HG02840 (cell line): ENCODE results near the gene PIN4.
"Not testable (repeated sequence)": the region's sequence is repeated elsewhere in the genome, so short reads cannot be mapped to it uniquely, and the experiment has no call there.

Experiments used
- ATAC-seq: cut with Tn5 transposase; IDR thresholded peaks from one replicate; pipeline ENCODE4 v1.9.1; 2021; ENCODE audit warnings: mild to moderate bottlenecking, moderate library complexity, moderate number of reproducible peaks; ENCODE audit not compliant: unreplicated experiment, low FRiP score

PIN4 gene

DNA sequence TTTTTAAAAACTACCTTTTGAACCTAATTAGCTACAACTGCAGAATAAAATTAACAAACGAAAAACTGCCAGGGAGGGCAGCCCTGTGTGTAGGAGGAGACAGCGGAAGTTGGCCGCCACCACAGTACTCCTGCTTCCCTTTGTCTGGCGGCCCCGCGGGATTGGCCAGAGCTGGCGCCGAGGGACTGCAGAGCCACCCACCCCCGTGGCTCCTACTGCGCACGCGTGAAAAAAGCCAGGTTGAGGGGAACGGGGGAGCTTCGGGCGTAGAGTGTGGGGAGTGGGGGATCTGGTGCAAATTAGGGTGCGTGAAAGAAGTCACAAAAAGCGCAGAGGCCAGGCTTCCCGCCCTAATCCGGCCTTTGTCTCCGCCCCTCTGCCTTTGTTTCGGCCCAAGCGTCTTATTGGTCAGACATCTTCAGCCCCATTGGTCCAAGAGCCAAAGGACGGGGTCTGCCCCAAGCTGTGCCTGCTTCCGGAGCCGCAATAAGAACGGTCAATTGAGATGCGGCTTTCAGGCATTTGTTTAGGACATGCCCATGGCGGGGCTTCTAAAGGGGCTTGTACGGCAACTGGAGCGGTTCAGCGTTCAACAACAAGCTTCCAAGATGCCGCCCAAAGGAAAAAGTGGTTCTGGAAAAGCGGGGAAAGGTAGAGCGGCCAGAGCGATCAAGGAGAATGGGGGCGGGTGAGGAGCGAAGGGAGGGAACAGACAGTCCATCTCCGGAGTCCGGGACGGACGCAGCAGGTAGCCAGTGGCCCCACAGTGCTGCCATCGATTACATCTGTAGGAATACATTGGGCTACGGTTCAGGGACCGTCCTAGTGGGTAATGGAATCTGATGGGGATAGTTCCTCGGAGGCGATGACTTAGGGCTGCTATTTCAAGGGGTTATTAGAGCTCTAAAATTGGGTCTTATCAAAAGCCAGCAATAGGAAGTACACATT, at the start of gene PIN4:
TSS of gene PIN4 (plus strand) at position 580 of the 948 bp plus-strand sequence. CDS start at position 609, 29 bp downstream.
- peak; percentile 97 for ATAC-seq

DNA sequence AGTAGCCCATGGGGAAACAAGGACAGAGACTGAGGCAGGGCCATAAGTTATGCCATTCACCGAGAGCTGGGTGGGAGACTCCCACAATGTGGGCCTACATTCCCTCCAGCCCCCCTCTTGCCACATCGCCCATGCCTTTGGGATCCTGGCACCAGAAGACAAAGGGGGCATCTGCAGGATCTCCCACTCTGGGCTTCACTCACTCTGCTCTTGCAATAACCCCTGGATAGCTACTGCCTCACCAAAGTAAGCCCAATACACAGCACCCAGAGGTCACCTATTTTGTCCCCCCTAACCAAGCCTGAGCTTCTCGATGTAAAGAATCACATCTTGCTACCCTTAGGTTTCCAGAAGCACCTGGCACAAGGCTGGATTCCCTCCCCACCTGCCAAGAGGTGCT, 49.1 kb upstream of the PIN4 start:
- ATAC-seq = no peak

- no peak for ATAC-seq
Measured at GRCh38 chrX:72133851-72134546, 47.6 kb upstream of the PIN4 start.

DNA sequence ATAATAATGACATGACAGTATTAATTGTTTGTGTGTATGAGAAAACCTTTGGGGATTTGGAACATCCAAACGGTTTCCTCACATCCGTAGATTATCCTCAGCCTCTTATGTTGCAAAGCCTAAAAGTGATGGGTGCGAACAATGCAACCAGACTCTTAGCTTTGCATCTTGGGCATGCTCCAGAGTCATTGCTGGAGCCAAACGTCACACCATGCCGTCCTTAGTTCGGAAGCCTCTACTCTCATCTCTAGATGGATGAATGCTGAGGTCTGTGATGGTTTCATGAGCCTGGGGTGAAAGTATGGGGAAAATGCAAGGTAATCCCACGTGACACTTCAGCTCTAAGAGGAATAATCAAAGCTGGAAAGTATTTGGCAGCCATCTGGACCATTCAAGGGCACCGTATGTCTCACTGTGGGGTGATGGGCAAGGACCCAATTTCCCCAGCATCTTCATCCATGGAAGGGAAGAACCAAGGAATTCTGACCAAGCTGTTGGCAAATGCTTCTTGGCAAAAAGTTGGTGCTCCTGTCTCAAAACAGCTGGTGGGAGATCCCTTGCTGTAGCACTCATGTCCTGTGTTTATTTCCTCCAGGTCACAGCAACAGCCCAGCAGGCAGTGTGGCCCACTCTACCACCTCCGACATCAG, 43.6 kb upstream of the PIN4 start:
- ATAC-seq = no peak

GRCh38 chrX:72139538-72139937, 42.0 kb upstream of the PIN4 start:
- ATAC-seq = no peak

- ATAC-seq = no peak
Measured at GRCh38 chrX:72141372-72142004, 40.1 kb upstream of the PIN4 start.

DNA sequence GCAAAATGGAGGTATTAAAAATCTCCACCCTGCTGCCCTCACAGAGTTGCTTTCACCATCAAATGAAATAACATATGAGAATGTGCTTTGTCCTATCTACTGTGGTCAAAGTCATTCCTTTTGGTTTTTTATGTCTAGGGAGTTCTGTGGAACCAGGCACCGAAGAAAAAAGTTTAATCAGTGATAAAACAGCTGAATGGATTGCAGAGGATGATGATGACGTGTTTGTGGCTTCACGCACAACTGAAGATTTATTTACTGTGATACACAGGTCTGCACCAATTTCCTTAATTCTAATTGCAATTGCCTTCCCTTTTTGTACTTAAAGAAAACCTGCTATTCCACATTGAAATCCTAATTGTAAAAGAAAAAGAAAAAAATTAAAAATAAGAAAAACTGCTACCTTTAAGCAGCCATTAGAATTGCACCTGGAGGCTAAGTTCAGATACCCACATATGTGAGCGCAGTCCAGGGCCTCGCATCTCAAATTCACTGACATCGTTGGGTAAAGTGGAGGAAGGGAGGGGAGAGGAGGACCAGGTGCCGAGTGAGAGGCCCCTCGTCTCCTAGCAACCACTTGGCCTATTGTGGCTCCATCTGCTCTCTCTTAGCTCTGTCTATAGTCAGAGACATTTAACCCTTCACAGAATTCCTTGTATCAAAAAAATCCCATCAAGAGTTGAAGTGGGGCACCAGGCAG, 39.3 kb upstream of the PIN4 start:
- no peak for ATAC-seq

DNA sequence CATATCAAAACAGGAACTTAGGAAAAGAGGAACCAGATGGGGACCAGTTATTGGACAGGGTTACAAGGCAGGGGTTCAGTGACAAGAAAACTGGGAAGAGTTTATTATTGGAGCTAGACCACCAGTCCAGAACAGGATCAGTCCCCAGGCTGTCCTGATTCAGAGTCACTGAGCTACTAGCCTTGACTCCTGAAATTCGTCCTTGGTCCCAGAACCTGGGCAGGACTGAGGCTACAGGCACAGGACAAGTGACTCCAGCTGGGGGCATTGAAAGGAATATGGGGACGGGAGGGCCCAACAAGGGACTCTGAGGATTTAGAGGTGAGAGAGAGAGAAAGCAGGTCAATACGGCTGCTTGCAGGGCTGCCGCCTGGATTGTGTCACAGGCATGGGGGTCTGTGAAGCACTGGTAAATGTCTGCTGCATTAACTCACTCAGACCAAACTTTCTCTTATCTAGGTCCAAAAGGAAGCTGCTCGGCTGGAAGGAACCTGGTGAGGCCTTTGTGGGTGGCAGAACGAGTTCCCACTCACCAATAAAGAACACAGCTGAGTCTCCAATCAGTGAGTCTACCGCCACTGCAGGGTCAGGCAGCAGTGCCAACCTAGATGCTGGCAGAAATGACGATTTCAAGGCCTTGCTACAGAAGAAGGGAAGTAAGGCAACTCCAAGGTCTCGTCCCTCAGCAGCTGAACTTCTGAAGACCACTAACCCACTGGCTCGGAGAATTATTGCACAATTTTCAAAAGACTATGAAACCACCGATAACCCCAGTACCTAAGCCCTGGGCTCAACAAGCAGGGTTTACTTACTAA, 38.6 kb upstream of the PIN4 start:
- ATAC-seq = no peak

DNA sequence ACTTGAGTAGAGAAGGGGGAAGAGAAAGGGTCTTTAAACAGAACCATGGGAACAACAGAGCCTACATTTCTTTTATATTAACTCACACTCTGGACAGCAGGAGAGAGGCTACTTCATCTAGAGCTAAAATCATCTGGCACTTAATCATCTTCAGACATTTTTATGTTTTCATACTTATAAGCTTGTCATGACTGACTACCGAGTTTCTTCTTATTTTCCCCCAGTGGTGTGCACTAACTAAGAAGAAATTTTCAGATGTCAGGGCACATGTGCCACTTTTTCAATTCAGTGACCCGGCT, 38.0 kb upstream of the PIN4 start:
- no peak for ATAC-seq

- ATAC-seq = no peak
Measured at GRCh38 chrX:72145181-72145580, 36.4 kb upstream of the PIN4 start.

GRCh38 chrX:72146527-72146926, 35.0 kb upstream of the PIN4 start:
- ATAC-seq = no peak

- ATAC-seq = no peak
Measured at GRCh38 chrX:72158773-72159172, 22.8 kb upstream of the PIN4 start.

- ATAC-seq = no peak
Measured at GRCh38 chrX:72159769-72160168, 21.8 kb upstream of the PIN4 start.

- ATAC-seq = no peak
Measured at GRCh38 chrX:72165551-72165950, 16.0 kb upstream of the PIN4 start.

DNA sequence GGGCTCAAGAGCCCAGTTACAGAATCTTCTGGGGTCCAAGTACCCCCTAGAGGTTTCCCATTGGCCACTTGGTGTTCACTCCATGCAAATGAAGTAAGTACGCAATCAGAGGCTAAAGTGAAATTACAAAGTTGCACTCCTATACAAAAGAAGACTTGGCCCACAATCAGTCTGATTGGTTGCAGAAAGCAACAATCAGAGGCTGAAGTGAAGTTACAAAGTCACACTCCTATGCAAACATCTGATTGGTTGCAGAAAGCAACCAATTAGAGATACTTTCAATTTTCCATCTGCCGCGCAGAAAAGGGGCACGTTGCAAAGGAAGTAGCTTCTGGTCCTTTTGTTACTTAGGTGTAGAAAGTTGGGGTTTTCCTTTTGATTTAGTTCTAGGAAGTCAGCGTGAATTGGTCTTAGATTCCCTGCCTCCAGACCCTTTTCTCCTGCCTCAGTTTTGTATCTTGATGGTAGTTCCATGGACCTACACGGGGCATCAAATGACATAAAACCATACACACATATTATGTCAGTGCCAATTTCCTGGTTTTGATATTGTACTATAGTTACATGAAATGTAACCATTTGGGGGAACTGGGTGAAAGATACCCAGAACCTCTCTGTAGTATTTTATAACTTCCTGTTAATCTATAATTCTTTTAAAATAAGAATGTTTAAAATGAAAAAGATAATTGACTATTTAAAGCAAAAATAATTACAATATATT, 12.4 kb upstream of the PIN4 start:
- ATAC-seq = no peak

GRCh38 chrX:72176289-72176688, 5.3 kb upstream of the PIN4 start:
- ATAC-seq = not testable (repeated sequence)

- ATAC-seq = no peak
Measured at GRCh38 chrX:72176981-72177380, 4.6 kb upstream of the PIN4 start.

GRCh38 chrX:72180539-72180938, 1.0 kb upstream of the PIN4 start:
- no peak for ATAC-seq

- ATAC-seq = no peak
Measured at GRCh38 chrX:72182924-72183323, 1.4 kb downstream of the PIN4 start.
